Measurements from ENCODE around the gene CCM2L.

CCM2L gene

GRCh38 chr20:32056708-32057483 is 46.7 kb downstream of the CCM2L start:
- Histone ChIP-seq H3K9me3 (ENCODE audit: insufficient read depth, low read length) (no peaks in the 10 kb centered on the region), H3K9me2 (replicated peaks; ENCODE audit: insufficient read depth, low read length) (no peaks in the 10 kb centered on the region), H3K4me2 (ENCODE audit: low read depth, low read length, poor library complexity, severe bottlenecking) (peak overlapping the region; percentile 36), H3K27ac (ENCODE audit: low read depth, low read length) (peak overlapping the region; percentile 56; the same call in 1 of the 2 replicates), H3K79me2 (ENCODE audit: insufficient read depth, low read length) (peaks cover 54% of the 10 kb centered on the region), H2AFZ (ENCODE audit: low read depth, low read length, severe bottlenecking) (no peak overlapping the region), H3K36me3 (ENCODE audit: low read length) (peaks cover 9% of the 10 kb centered on the region; the same call in 1 of the 2 replicates), H3F3A (ENCODE audit: insufficient read depth) (peaks cover 22% of the 10 kb centered on the region; the same call in 1 of the 2 replicates), H3K9ac (ENCODE audit: low read length) (no peak overlapping the region), H4K20me1 (ENCODE audit: low read depth, low read length) (no peaks in the 10 kb centered on the region), H3K27me3 (ENCODE audit: low read length) (no peaks in the 10 kb centered on the region), H3K4me3 (ENCODE audit: insufficient read depth, low read length, poor library complexity, severe bottlenecking) (no peak overlapping the region)
- no peak for TF ChIP-seq EZH2phosphoT487 (conservative IDR thresholded peaks at IDR 0.05; ENCODE audit: low read length)
- no peak for TF ChIP-seq CTCF (IDR thresholded peaks at IDR 0.05; ENCODE audit: insufficient read depth, low read length, poor library complexity, severe bottlenecking)

GRCh38 chr20:32057656-32058184 is 47.5 kb downstream of the CCM2L start:
- H2AFZ ChIP-seq (ENCODE audit: low read depth, low read length, severe bottlenecking), result no peak overlapping the region
- peaks cover 54% of the 10 kb centered on the region for H3K79me2 ChIP-seq (ENCODE audit: insufficient read depth, low read length)
- no peaks in the 10 kb centered on the region for H4K20me1 ChIP-seq (ENCODE audit: low read depth, low read length)
- no peak overlapping the region for H3K4me3 ChIP-seq (ENCODE audit: insufficient read depth, low read length, poor library complexity, severe bottlenecking)
- peaks cover 27% of the 10 kb centered on the region for H3F3A ChIP-seq (ENCODE audit: insufficient read depth)
- H3K36me3 ChIP-seq (ENCODE audit: low read length), result peaks cover 9% of the 10 kb centered on the region; the same call in 1 of the 2 replicates
- no peaks in the 10 kb centered on the region for H3K9me2 ChIP-seq (replicated peaks; ENCODE audit: insufficient read depth, low read length)
- H3K27ac ChIP-seq (ENCODE audit: low read depth, low read length), result peak overlapping the region; percentile 56; the same call in 1 of the 2 replicates
- no peaks in the 10 kb centered on the region for H3K27me3 ChIP-seq (ENCODE audit: low read length)
- H3K9ac ChIP-seq (ENCODE audit: low read length), result no peak overlapping the region
- H3K9me3 ChIP-seq (ENCODE audit: insufficient read depth, low read length), result no peaks in the 10 kb centered on the region
- no peak overlapping the region for H3K4me2 ChIP-seq (ENCODE audit: low read depth, low read length, poor library complexity, severe bottlenecking)
- TF ChIP-seq EZH2phosphoT487 (conservative IDR thresholded peaks at IDR 0.05; ENCODE audit: low read length), result no peak
- TF ChIP-seq CTCF (IDR thresholded peaks at IDR 0.05; ENCODE audit: insufficient read depth, low read length, poor library complexity, severe bottlenecking), result no peak

GRCh38 chr20:32059189-32059588 is 49.0 kb downstream of the CCM2L start:
- Histone ChIP-seq H3K27ac (ENCODE audit: low read depth, low read length) (peak overlapping the region; percentile 39), H4K20me1 (ENCODE audit: low read depth, low read length) (no peaks in the 10 kb centered on the region), H3K27me3 (ENCODE audit: low read length) (no peaks in the 10 kb centered on the region), H2AFZ (ENCODE audit: low read depth, low read length, severe bottlenecking) (no peak overlapping the region), H3K4me3 (ENCODE audit: insufficient read depth, low read length, poor library complexity, severe bottlenecking) (no peak overlapping the region), H3K36me3 (ENCODE audit: low read length) (peaks cover 9% of the 10 kb centered on the region; the same call in 1 of the 2 replicates), H3K9me2 (replicated peaks; ENCODE audit: insufficient read depth, low read length) (no peaks in the 10 kb centered on the region), H3K9ac (ENCODE audit: low read length) (0 out of 2 replicates have a peak overlapping the region, but pooled peaks have one; percentile 28), H3F3A (ENCODE audit: insufficient read depth) (peaks cover 27% of the 10 kb centered on the region), H3K79me2 (ENCODE audit: insufficient read depth, low read length) (peaks cover 49% of the 10 kb centered on the region), H3K9me3 (ENCODE audit: insufficient read depth, low read length) (no peaks in the 10 kb centered on the region), H3K4me2 (ENCODE audit: low read depth, low read length, poor library complexity, severe bottlenecking) (no peak overlapping the region)
- TF ChIP-seq EZH2phosphoT487 (conservative IDR thresholded peaks at IDR 0.05; ENCODE audit: low read length) (no peak), CTCF (IDR thresholded peaks at IDR 0.05; ENCODE audit: insufficient read depth, low read length, poor library complexity, severe bottlenecking) (no peak)
